Urothelium cell line (cell line): ENCODE data around the gene BIRC5.

Experiments
- DNase-seq: peaks from one replicate; pipeline ENCODE4 v3.0.0; 2011; ENCODE audit warnings: low spot score, mixed read lengths
- FAIRE-seq: peaks from 2 replicates; lab custom pipeline; 2011; peaks lifted over from hg19 to GRCh38; lab: Jason Lieb, UNC

Gene BIRC5

GRCh38 chr17:78271419-78272170 is 57.5 kb downstream of the BIRC5 start:
- FAIRE-seq: no peak
- DNase-seq: no peak

GRCh38 chr17:78272181-78272913 is 58.3 kb downstream of the BIRC5 start:
- DNase-seq (no peak), FAIRE-seq (peak; percentile 58)

GRCh38 chr17:78272914-78273258 is 58.8 kb downstream of the BIRC5 start:
- no peak for FAIRE-seq

GRCh38 chr17:78273813-78274212 is 59.8 kb downstream of the BIRC5 start:
- DNase-seq: no peak
- FAIRE-seq: no peak

More at GRCh38 chr17:78272914-78273258, 58.8 kb downstream of the BIRC5 start:
- DNase-seq: no peak
